DOHH2 (cell line): Measurements from ENCODE around the gene CLASP1.
A peak's percentile ranks its signal among the peaks of the same experiment; 100 is the strongest.

Experiments
- H3F3A ChIP-seq: fragments of 200-600 bp; sonication (generic), shearing (Covaris generic); 2 replicates; pipeline ENCODE4 v1.6.0; 2016; ENCODE audit warnings: antibody characterized with exemption, mild to moderate bottlenecking; ENCODE audit not compliant: control insufficient read depth, insufficient read depth
- H3K27ac ChIP-seq: fragments of 200-600 bp; sonication (generic); 2 replicates; pipeline ENCODE4 v1.5.1; 2014; ENCODE audit warnings: low read depth, mild to moderate bottlenecking, low read length, moderate library complexity
- H3K27me3 ChIP-seq: fragments of 200-600 bp; sonication (generic); 2 replicates; pipeline ENCODE4 v1.6.1; 2014; ENCODE audit warnings: mild to moderate bottlenecking, low read length, mixed read lengths; ENCODE audit not compliant: control insufficient read depth
- H3K36me3 ChIP-seq: fragments of 200-600 bp; sonication (generic); 2 replicates; pipeline ENCODE4 v1.6.1; 2014; ENCODE audit warnings: mild to moderate bottlenecking, low read length, moderate library complexity, mixed read lengths; ENCODE audit not compliant: control insufficient read depth
- H3K4me1 ChIP-seq: fragments of 200-600 bp; sonication (generic); 2 replicates; pipeline ENCODE4 v1.6.1; 2014; ENCODE audit warnings: mild to moderate bottlenecking, low read length, mixed read lengths; ENCODE audit not compliant: control insufficient read depth
- H3K4me2 ChIP-seq: fragments of 200-600 bp; sonication (generic); 2 replicates; pipeline ENCODE4 v1.6.0; 2014; ENCODE audit warnings: mild to moderate bottlenecking, low read length, moderate library complexity
- H3K4me3 ChIP-seq: fragments of 200-600 bp; sonication (generic); 2 replicates; pipeline ENCODE4 v1.5.1; 2014; ENCODE audit warnings: mild to moderate bottlenecking, low read length, mixed read lengths
- H3K79me2 ChIP-seq: fragments of 200-600 bp; sonication (generic); 2 replicates; pipeline ENCODE4 v1.6.1; 2014; ENCODE audit warnings: mild to moderate bottlenecking, low read length, mixed read lengths; ENCODE audit not compliant: control insufficient read depth
- H3K9me2 ChIP-seq: fragments of 200-600 bp; sonication (generic); replicated peaks from 2 replicates; pipeline ENCODE4 v1.6.1; 2014; ENCODE audit warnings: mild to moderate bottlenecking, low read length, mixed read lengths; ENCODE audit not compliant: control insufficient read depth
- H3K9me3 ChIP-seq: fragments of 200-600 bp; sonication (generic); 2 replicates; pipeline ENCODE4 v1.6.1; 2014; ENCODE audit warnings: antibody characterized with exemption, low read length, mixed read lengths; ENCODE audit not compliant: control insufficient read depth, insufficient read depth
- H4K20me1 ChIP-seq: fragments of 200-600 bp; sonication (generic); 2 replicates; pipeline ENCODE4 v1.6.0; 2014; ENCODE audit warnings: low read depth, mild to moderate bottlenecking, antibody characterized with exemption, low read length, moderate library complexity; ENCODE audit not compliant: control insufficient read depth, insufficient read depth
- CTCF ChIP-seq: fragments of 200-600 bp; sonication (generic); IDR thresholded peaks from one replicate; pipeline ENCODE4 v1.5.1; 2014; ENCODE audit warnings: antibody characterized with exemption, mild to moderate bottlenecking, low read depth, low read length; ENCODE audit not compliant: poor library complexity, severe bottlenecking
- EZH2phosphoT487 ChIP-seq: fragments of 200-600 bp; sonication (generic); IDR thresholded peaks from 2 replicates; pipeline ENCODE4 v1.6.1; 2017; ENCODE audit warnings: borderline replicate concordance, mild to moderate bottlenecking, antibody characterized with exemption, low read length, moderate library complexity, mixed read lengths

The CLASP1 gene

GRCh38 chr2:121342751-121343150, 306.5 kb downstream of the CLASP1 start:
- Histone ChIP-seq H3K4me2 (no peak overlapping the region), H3K9me3 (no peaks in the 10 kb centered on the region), H4K20me1 (no peaks in the 10 kb centered on the region), H3K79me2 (no peaks in the 10 kb centered on the region), H3F3A (no peaks in the 10 kb centered on the region), H3K36me3 (peaks cover 47% of the 10 kb centered on the region), H3K4me3 (no peak overlapping the region), H3K4me1 (no peaks in the 10 kb centered on the region), H3K9me2 (no peaks in the 10 kb centered on the region), H3K27ac (no peak overlapping the region), H3K27me3 (no peaks in the 10 kb centered on the region)
- TF ChIP-seq CTCF: no peak
- TF ChIP-seq EZH2phosphoT487: no peak

GRCh38 chr2:121340926-121341325, 308.3 kb downstream of the CLASP1 start:
- Histone ChIP-seq H3K4me3 (no peak overlapping the region), H3K79me2 (no peaks in the 10 kb centered on the region), H3K9me3 (no peaks in the 10 kb centered on the region), H3K27me3 (no peaks in the 10 kb centered on the region), H3K36me3 (peaks cover 29% of the 10 kb centered on the region; the same call in 1 of the 2 replicates), H3K9me2 (no peaks in the 10 kb centered on the region), H4K20me1 (no peaks in the 10 kb centered on the region), H3F3A (no peaks in the 10 kb centered on the region), H3K4me2 (no peak overlapping the region), H3K27ac (no peak overlapping the region), H3K4me1 (no peaks in the 10 kb centered on the region)
- TF ChIP-seq EZH2phosphoT487 (no peak), CTCF (no peak)

GRCh38 chr2:121338281-121338680, 311.0 kb downstream of the CLASP1 start:
- H3K4me2 ChIP-seq: no peak overlapping the region
- no peaks in the 10 kb centered on the region for H3K27me3 ChIP-seq
- TF ChIP-seq EZH2phosphoT487 (no peak), CTCF (peak; percentile 16)
- no peaks in the 10 kb centered on the region for H3K79me2 ChIP-seq
- H3F3A ChIP-seq: no peaks in the 10 kb centered on the region
- peaks cover 20% of the 10 kb centered on the region; the same call in 1 of the 2 replicates for H3K36me3 ChIP-seq
- H4K20me1 ChIP-seq: no peaks in the 10 kb centered on the region
- no peak overlapping the region for H3K27ac ChIP-seq
- H3K4me1 ChIP-seq: no peaks in the 10 kb centered on the region
- no peaks in the 10 kb centered on the region for H3K9me3 ChIP-seq
- no peak overlapping the region for H3K4me3 ChIP-seq
- H3K9me2 ChIP-seq: no peaks in the 10 kb centered on the region
